Neural cell (in vitro differentiated cells): ENCODE results near the gene C4BPA. TPM values are rescaled to one million over a fixed set of nuclear protein-coding genes. Genes with fewer than 3 reads are reported as not detected.

Experiments used
- H2AFZ ChIP-seq: fragments of 200-600, 300-800 bp; sonication (generic), shearing (Covaris generic); 2 replicates; pipeline ENCODE4 v1.6.0; 2014; ENCODE audit warnings: low read depth, mild to moderate bottlenecking, antibody characterized with exemption, low read length, moderate library complexity
- H3F3A ChIP-seq: fragments of 200-600 bp; shearing (Covaris generic); 2 replicates; pipeline ENCODE4 v1.6.1; 2016; ENCODE audit warnings: mild to moderate bottlenecking, moderate library complexity, mixed read lengths, antibody characterized with exemption, low read length; ENCODE audit not compliant: insufficient read depth, poor library complexity, severe bottlenecking
- H3K27ac ChIP-seq: fragments of 200-600, 300-800 bp; sonication (generic), shearing (Covaris generic); 2 replicates; pipeline ENCODE4 v1.5.1; 2014; ENCODE audit warnings: mild to moderate bottlenecking, low read length, moderate library complexity
- H3K27me3 ChIP-seq: fragments of 300-800, 200-600 bp; sonication (generic), shearing (Covaris generic); 2 replicates; pipeline ENCODE4 v1.6.0; 2014; ENCODE audit warnings: mild to moderate bottlenecking, low read depth, low read length, moderate library complexity; ENCODE audit not compliant: insufficient read depth
- H3K36me3 ChIP-seq: fragments of 300-800, 200-600 bp; sonication (generic), shearing (Covaris generic); 2 replicates; pipeline ENCODE4 v1.5.1; 2014; ENCODE audit warnings: mild to moderate bottlenecking, antibody characterized with exemption, low read length, moderate library complexity; ENCODE audit not compliant: insufficient read depth
- H3K4me2 ChIP-seq: fragments of 300-800, 200-600 bp; sonication (generic), shearing (Covaris generic); 2 replicates; pipeline ENCODE4 v1.6.0; 2014; ENCODE audit warnings: mild to moderate bottlenecking, low read length
- H3K4me3 ChIP-seq: fragments of 300-800, 200-600 bp; sonication (generic), shearing (Covaris generic); 2 replicates; pipeline ENCODE4 v1.5.1; 2014; ENCODE audit warnings: mild to moderate bottlenecking, low read length, moderate library complexity
- H3K79me2 ChIP-seq: fragments of 200-600 bp; shearing (Covaris generic); replicated peaks from 2 replicates; pipeline ENCODE4 v1.6.0; 2014; ENCODE audit warnings: mild to moderate bottlenecking, low read length, moderate library complexity; ENCODE audit not compliant: insufficient read depth
- H3K9ac ChIP-seq: fragments of 300-800, 200-600 bp; sonication (generic), shearing (Covaris generic); 2 replicates; pipeline ENCODE4 v1.6.1; 2016; ENCODE audit warnings: mild to moderate bottlenecking, low read length, mixed read lengths
- H3K9me2 ChIP-seq: fragments of 200-600 bp; shearing (Covaris generic); 2 replicates; pipeline ENCODE4 v1.6.1; 2016; ENCODE audit warnings: mild to moderate bottlenecking, low read length, mixed read lengths; ENCODE audit not compliant: insufficient read depth
- H3K9me3 ChIP-seq: fragments of 200-600, 300-800 bp; sonication (generic), shearing (Covaris generic); 2 replicates; pipeline ENCODE4 v1.6.1; 2016; ENCODE audit warnings: mild to moderate bottlenecking, mixed run types, low read length, moderate library complexity, mixed read lengths
- H4K20me1 ChIP-seq: fragments of 200-600 bp; shearing (Covaris generic); 2 replicates; pipeline ENCODE4 v1.6.1; 2016; ENCODE audit warnings: mild to moderate bottlenecking, mixed run types; ENCODE audit not compliant: insufficient read depth
- CTCF ChIP-seq: fragments of 450-650 bp; IDR thresholded peaks from 2 replicates; pipeline ENCODE4 v1.5.1; 2014; ENCODE audit warnings: antibody characterized with exemption, mild to moderate bottlenecking, moderate library complexity; ENCODE audit not compliant: poor library complexity, severe bottlenecking
- EP300 ChIP-seq: fragments of 450-650 bp; conservative IDR thresholded peaks from 2 replicates; pipeline ENCODE4 v1.6.1; 2014; ENCODE audit warnings: antibody characterized with exemption, mild to moderate bottlenecking, moderate library complexity; ENCODE audit not compliant: poor library complexity, severe bottlenecking
- EZH2 ChIP-seq: fragments of 200-600, 300-800 bp; shearing (Covaris generic), sonication (generic); IDR thresholded peaks from 2 replicates; pipeline ENCODE4 v1.6.1; 2014; ENCODE audit warnings: antibody characterized with exemption, low read length, borderline replicate concordance, mild to moderate bottlenecking; ENCODE audit not compliant: insufficient read depth, poor library complexity, severe bottlenecking
- MXI1 ChIP-seq: fragments of 450-650 bp; conservative IDR thresholded peaks from 2 replicates; pipeline ENCODE4 v1.6.1; 2014; ENCODE audit warnings: antibody characterized with exemption, mild to moderate bottlenecking; ENCODE audit not compliant: poor library complexity, severe bottlenecking
- POLR2AphosphoS5 ChIP-seq: IDR thresholded peaks from 2 replicates; pipeline ENCODE4 v1.6.1; 2012
- RAD21 ChIP-seq: fragments of 450-650 bp; conservative IDR thresholded peaks from 2 replicates; pipeline ENCODE4 v1.6.1; 2014; ENCODE audit warnings: antibody characterized with exemption, mild to moderate bottlenecking, moderate library complexity
- SMC3 ChIP-seq: fragments of 450-650 bp; conservative IDR thresholded peaks from 2 replicates; pipeline ENCODE4 v1.6.1; 2014; ENCODE audit warnings: antibody characterized with exemption, mild to moderate bottlenecking, moderate library complexity; ENCODE audit not compliant: poor library complexity
- TAF1 ChIP-seq: IDR thresholded peaks from 2 replicates; pipeline ENCODE4 v1.6.1; 2012; ENCODE audit warnings: low read depth
- polyA plus RNA-seq: library from polyadenylated mRNA; depleted of rRNA; stranded (reverse); fragments of >200 nt; gene quantifications from 2 replicates; pipeline ENCODE4 v1.2.3, GENCODE V29; 2014
- TF ChIP-seq, protein P1 (sequence below): IDR thresholded peaks from 2 replicates; pipeline ENCODE4 v1.6.1; 2012; ENCODE audit warnings: borderline replicate concordance

C4BPA gene
- polyA plus RNA-seq, 1 donor from 2014 or later: not detected

- H3K9me3 ChIP-seq: no peaks in the 10 kb centered on the region
- H3K9me2 ChIP-seq: no peaks in the 10 kb centered on the region
- TF ChIP-seq, protein P1, sequence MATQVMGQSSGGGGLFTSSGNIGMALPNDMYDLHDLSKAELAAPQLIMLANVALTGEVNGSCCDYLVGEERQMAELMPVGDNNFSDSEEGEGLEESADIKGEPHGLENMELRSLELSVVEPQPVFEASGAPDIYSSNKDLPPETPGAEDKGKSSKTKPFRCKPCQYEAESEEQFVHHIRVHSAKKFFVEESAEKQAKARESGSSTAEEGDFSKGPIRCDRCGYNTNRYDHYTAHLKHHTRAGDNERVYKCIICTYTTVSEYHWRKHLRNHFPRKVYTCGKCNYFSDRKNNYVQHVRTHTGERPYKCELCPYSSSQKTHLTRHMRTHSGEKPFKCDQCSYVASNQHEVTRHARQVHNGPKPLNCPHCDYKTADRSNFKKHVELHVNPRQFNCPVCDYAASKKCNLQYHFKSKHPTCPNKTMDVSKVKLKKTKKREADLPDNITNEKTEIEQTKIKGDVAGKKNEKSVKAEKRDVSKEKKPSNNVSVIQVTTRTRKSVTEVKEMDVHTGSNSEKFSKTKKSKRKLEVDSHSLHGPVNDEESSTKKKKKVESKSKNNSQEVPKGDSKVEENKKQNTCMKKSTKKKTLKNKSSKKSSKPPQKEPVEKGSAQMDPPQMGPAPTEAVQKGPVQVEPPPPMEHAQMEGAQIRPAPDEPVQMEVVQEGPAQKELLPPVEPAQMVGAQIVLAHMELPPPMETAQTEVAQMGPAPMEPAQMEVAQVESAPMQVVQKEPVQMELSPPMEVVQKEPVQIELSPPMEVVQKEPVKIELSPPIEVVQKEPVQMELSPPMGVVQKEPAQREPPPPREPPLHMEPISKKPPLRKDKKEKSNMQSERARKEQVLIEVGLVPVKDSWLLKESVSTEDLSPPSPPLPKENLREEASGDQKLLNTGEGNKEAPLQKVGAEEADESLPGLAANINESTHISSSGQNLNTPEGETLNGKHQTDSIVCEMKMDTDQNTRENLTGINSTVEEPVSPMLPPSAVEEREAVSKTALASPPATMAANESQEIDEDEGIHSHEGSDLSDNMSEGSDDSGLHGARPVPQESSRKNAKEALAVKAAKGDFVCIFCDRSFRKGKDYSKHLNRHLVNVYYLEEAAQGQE: no peak
- TF ChIP-seq RAD21 (no peak), CTCF (no peak), EP300 (no peak), EZH2 (no peak), TAF1 (no peak), POLR2AphosphoS5 (no peak), SMC3 (no peak), MXI1 (no peak)
- H3F3A ChIP-seq: no peaks in the 10 kb centered on the region
- no peak overlapping the region for H3K27ac ChIP-seq
- no peak overlapping the region for H3K4me2 ChIP-seq
- no peaks in the 10 kb centered on the region for H3K27me3 ChIP-seq
- no peaks in the 10 kb centered on the region for H4K20me1 ChIP-seq
- no peak overlapping the region for H2AFZ ChIP-seq
- no peak overlapping the region for H3K9ac ChIP-seq
- H3K36me3 ChIP-seq: no peaks in the 10 kb centered on the region
- no peaks in the 10 kb centered on the region for H3K79me2 ChIP-seq
- H3K4me3 ChIP-seq: no peak overlapping the region
Measured at GRCh38 chr1:207063014-207063413, 41.0 kb upstream of the C4BPA start.

DNA sequence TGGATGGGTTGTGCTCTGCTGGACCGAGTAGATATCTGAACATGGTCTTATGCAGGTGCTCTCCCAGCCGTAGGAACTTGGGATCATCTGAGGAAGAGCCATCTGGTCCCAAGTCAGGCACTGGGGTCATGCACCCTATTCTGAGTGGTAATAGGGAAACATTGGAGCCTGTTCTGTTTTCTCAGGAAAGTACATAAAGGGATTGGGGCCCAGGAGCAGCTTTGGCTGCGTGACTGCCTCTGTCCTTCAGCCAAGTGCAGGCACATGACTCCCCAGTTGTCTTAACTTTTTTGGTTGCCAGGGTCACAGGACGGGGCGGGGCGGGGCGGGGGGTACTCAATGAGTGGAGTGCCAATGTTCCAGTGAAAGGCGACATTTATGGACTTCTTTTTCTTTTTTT, 39.5 kb upstream of the C4BPA start:
- H3K9ac ChIP-seq: no peak overlapping the region
- no peaks in the 10 kb centered on the region for H3K27me3 ChIP-seq
- H4K20me1 ChIP-seq: no peaks in the 10 kb centered on the region
- no peaks in the 10 kb centered on the region for H3K9me2 ChIP-seq
- no peak overlapping the region for H3K4me2 ChIP-seq
- H3F3A ChIP-seq: no peaks in the 10 kb centered on the region
- no peak for TF ChIP-seq SMC3
- no peak for TF ChIP-seq EZH2
- TF ChIP-seq EP300: no peak
- TF ChIP-seq, protein P1: no peak
- no peak for TF ChIP-seq MXI1
- TF ChIP-seq RAD21: no peak
- TF ChIP-seq POLR2AphosphoS5: no peak
- no peak for TF ChIP-seq TAF1
- TF ChIP-seq CTCF: no peak
- no peak overlapping the region for H3K4me3 ChIP-seq
- no peaks in the 10 kb centered on the region for H3K79me2 ChIP-seq
- H2AFZ ChIP-seq: no peak overlapping the region
- H3K9me3 ChIP-seq: no peaks in the 10 kb centered on the region
- no peak overlapping the region for H3K27ac ChIP-seq
- no peaks in the 10 kb centered on the region for H3K36me3 ChIP-seq
